ES-I3 (cell line): ENCODE data around the gene ARID4B.
A peak's percentile ranks its signal among the peaks of the same experiment; 100 is the strongest.

Source experiments
- H3K36me3 ChIP-seq: 2 replicates; pipeline ENCODE4 v1.6.1; 2013; ENCODE audit warnings: mild to moderate bottlenecking, low read length, control low read depth, moderate library complexity; ENCODE audit not compliant: insufficient read depth
- H3K4me1 ChIP-seq: 2 replicates; pipeline ENCODE4 v1.6.1; 2013; ENCODE audit warnings: mild to moderate bottlenecking, control low read depth, low read length; ENCODE audit not compliant: insufficient read depth
- H3K9ac ChIP-seq: 2 replicates; pipeline ENCODE4 v1.6.1; 2013; ENCODE audit warnings: low read depth, mild to moderate bottlenecking, low read length, moderate library complexity
- H3K9me3 ChIP-seq: 2 replicates; pipeline ENCODE4 v1.6.1; 2013; ENCODE audit warnings: mild to moderate bottlenecking, low read length, moderate library complexity; ENCODE audit not compliant: control insufficient read depth, insufficient read depth

ARID4B gene

DNA sequence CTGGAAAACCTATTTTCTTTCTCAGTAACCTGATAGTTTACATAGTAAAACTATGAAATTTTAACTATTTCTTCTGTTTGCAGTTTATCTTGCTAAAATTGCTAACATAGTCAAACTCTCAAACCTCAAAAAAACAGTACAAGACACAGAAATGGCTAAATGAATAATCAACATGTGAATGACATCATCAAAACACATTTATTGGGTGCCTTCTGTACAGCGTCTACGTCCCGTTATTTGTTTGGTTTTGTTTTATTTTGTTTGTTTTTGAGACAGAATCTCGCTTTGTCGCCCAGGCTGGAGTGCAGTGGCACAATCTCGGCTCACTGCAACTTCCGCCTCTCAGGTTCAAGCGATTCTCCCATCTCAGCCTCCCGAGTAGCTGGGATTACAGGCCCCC, 178.2 kb downstream of the ARID4B start:
- no peaks in the 10 kb centered on the region for H3K4me1 ChIP-seq
- peaks cover 24% of the 10 kb centered on the region for H3K36me3 ChIP-seq
- H3K9me3 ChIP-seq, result no peaks in the 10 kb centered on the region
- no peak overlapping the region for H3K9ac ChIP-seq

DNA sequence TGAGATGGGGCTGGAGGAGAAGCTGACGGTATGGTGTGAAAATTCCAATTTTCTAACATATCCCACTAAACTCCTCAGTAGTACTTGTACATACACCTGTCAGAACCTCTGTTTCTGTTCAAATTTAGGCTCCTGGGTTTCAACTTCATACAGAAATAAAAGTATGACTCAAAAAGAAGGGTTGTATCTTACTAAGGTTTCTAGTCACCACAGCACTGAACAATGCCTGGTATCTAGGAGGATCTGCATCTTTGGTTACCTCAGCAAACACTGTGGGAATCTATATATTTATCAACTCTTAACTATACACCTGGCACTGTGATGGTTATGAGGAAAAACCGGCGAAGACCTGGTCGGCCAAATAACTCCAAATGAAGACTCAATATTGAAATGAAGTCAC, 180.7 kb downstream of the ARID4B start:
- Histone ChIP-seq H3K4me1 (no peaks in the 10 kb centered on the region), H3K9ac (no peak overlapping the region), H3K36me3 (peaks cover 24% of the 10 kb centered on the region), H3K9me3 (no peaks in the 10 kb centered on the region)

DNA sequence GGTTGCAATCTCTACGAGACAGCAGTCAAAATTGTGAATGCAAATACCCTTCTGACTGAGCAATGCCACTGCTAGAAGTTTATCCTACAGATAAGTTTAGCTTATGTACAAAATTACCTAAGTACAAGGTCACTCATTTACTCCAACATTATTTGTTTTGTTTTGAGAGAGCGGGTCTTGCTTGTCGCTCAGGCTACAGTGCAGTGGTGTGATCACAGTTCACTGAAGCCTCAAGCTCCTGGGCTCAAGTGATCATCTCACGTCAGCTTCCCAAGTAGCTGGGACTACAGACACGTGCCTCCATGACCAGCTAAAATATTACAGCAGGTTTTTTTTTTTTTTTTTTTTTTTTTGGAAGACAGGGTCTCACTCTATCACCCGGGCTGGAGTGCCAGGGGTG, 182.3 kb downstream of the ARID4B start:
- H3K4me1 ChIP-seq, result no peaks in the 10 kb centered on the region
- no peak overlapping the region for H3K9ac ChIP-seq
- no peaks in the 10 kb centered on the region for H3K9me3 ChIP-seq
- H3K36me3 ChIP-seq, result peaks cover 18% of the 10 kb centered on the region

DNA sequence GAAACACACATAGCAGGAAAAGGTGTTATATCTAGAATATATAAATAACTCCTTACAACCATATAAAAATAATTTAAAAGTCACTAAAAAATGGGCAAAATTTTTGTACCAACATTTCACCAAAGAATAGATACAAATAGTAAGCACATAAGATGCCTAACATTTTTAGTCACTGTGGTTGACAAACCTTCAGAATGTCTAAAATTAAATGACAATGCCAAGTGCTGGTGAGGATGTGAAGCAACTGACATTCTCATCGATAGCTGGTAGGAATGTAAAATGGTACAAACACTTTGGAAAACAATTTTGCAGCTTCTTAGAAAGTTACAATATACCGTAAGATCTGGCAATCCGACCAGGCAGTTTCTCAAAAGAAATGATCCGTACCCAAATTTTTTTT, 185.0 kb downstream of the ARID4B start:
- H3K4me1 ChIP-seq, result no peaks in the 10 kb centered on the region
- no peak overlapping the region for H3K9ac ChIP-seq
- no peaks in the 10 kb centered on the region for H3K9me3 ChIP-seq
- H3K36me3 ChIP-seq, result peaks cover 14% of the 10 kb centered on the region

DNA sequence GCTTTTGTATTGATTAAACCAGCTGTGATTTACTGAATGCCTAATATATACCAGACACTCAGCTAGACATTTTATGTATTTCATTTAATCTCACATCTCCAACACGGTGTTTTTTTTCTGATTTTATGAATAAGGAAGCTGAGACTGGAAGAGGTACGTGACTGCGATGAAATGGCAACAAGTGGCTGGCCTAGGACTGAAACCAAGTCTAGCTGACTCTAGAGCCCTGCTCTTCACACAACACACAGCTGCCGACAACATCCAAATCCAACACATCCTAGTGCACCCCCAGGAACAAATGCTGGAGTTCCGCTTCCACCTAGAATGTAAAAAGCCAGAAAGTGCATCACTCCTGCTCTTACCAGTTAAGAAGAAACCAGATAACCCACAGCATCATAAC, 188.7 kb downstream of the ARID4B start:
- no peak overlapping the region for H3K9ac ChIP-seq
- H3K36me3 ChIP-seq, result peaks cover 22% of the 10 kb centered on the region
- no peaks in the 10 kb centered on the region for H3K4me1 ChIP-seq
- H3K9me3 ChIP-seq, result no peaks in the 10 kb centered on the region

DNA sequence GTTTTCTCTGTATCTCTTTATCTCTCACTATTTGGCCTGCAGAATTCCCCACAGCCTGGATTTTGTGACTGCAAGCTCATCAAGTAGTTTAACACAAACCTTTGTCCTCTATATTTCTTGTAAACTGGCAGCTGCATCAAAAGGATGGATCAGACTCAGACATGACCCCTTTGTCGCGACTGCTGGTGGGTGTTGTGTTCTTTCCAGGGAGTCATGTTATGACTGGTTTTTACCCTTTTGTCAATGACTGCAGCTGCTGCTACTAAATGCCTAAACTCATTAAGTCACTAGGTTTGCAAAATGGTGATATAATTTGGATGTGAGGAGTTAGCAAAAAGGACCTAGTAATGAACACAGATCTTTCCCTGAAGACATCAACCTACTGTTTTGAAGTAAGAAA, 189.2 kb downstream of the ARID4B start:
- Histone ChIP-seq H3K9me3 (no peaks in the 10 kb centered on the region), H3K36me3 (peaks cover 22% of the 10 kb centered on the region), H3K9ac (no peak overlapping the region), H3K4me1 (no peaks in the 10 kb centered on the region)

DNA sequence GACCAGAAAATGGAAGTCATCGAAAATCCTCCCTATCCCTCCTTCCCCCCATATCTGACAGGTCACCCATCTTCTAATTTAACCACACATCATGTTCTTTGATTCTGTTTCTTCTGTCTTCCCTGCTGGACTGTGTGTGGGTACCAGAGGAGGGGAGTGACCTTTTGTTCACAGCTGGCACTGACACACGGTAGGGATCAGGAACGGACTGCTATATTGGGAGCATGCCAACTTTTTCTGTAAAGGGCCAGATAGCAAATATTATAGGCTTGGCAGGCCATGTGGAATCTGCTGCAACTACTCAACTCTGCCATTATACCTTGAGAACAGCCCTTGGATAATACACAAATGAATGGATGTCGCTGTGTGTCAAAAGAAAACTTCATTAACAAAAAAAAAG, 191.9 kb downstream of the ARID4B start:
- Histone ChIP-seq H3K4me1 (no peaks in the 10 kb centered on the region), H3K36me3 (peaks cover 18% of the 10 kb centered on the region), H3K9ac (no peak overlapping the region), H3K9me3 (no peaks in the 10 kb centered on the region)

DNA sequence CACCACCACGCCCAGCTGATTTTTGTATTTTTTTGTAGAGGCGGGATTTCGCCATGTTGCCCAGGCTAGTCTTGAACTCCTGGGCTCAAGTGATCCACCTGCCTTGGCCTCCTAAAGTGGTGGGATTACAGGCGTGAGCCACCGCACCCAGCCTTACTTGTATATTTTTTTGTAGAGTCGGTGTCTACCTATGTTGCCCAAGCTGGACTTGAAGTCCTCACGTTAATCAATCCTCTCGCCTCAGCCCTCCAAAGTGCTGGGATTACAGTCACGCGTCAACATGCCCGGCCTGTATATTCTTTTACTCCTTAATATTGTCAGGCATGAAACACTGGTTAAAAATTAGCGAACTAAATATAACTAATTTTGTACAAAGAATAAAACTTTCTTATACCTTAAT, 193.8 kb downstream of the ARID4B start:
- Histone ChIP-seq H3K9ac (no peak overlapping the region), H3K36me3 (peaks cover 18% of the 10 kb centered on the region), H3K4me1 (peaks cover 4% of the 10 kb centered on the region; the same call in 1 of the 2 replicates), H3K9me3 (no peaks in the 10 kb centered on the region)

DNA sequence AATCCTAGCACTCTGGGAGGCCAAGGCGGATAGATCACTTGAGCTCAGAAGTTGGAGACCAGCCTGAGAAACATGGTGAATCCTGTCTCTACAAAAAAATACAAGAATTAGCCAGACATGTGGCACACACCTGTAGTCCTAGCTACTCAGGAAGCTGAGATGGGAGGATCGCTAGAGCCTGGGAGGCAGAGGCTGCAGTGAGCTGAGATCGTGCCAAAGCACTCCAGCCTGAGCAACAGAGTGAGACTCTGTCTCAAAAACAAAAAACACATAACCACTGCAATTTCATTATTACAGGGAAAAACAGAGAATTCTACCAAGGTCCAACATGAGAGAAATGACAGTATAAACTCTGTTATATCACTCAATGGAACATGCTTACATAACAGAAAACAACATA, 194.9 kb downstream of the ARID4B start:
- Histone ChIP-seq H3K9me3 (no peaks in the 10 kb centered on the region), H3K4me1 (peaks cover 4% of the 10 kb centered on the region; the same call in 1 of the 2 replicates), H3K9ac (no peak overlapping the region), H3K36me3 (peaks cover 18% of the 10 kb centered on the region)

DNA sequence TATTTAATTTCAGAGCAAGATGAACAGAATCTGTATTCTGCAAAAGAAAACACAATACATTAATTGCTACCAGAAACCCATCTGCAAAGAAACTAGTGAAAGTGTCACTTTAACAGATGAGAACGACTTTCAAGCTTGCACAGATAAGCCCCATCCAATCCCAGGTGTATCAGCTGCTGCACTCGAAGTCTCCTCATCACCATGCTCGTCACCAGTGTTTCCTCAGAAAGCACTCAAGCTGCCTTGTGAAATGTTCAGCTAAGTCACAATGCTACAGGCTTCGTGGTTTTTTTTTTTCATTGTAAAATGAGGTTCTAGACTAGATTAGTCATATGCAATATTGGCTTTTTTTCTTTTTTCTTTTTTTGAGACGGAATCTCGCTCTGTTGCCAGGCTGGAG, 196.0 kb downstream of the ARID4B start:
- no peak overlapping the region for H3K9ac ChIP-seq
- no peaks in the 10 kb centered on the region for H3K9me3 ChIP-seq
- H3K4me1 ChIP-seq, result peaks cover 4% of the 10 kb centered on the region; the same call in 1 of the 2 replicates
- peaks cover 9% of the 10 kb centered on the region for H3K36me3 ChIP-seq

DNA sequence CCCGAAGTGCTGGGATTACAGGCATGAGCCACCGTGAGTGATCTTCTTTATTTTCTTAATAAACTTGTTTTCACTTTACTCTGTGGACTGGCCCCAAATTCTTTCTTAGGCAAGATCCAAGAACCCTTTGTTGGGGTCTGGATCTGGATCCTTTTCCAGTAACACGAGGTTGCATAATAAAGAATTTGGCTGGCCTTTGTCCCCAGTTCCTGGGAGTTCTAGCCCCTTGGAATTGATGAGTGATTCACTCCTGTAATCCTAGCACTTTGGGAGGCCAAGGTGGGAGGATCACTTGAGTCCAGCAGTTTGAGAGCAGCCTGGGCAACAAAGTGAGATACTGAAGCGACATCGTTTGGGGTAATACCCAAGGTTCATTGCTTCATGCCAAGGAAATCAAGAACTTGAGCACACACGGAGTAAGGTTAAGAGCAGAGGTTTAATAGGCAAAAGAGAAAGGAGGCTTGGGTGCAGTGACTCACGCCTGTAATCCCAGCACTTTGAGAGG, 197.2 kb downstream of the ARID4B start:
- Histone ChIP-seq H3K4me1 (peaks cover 4% of the 10 kb centered on the region; the same call in 1 of the 2 replicates), H3K9me3 (no peaks in the 10 kb centered on the region), H3K36me3 (peaks cover 6% of the 10 kb centered on the region), H3K9ac (no peak overlapping the region)

DNA sequence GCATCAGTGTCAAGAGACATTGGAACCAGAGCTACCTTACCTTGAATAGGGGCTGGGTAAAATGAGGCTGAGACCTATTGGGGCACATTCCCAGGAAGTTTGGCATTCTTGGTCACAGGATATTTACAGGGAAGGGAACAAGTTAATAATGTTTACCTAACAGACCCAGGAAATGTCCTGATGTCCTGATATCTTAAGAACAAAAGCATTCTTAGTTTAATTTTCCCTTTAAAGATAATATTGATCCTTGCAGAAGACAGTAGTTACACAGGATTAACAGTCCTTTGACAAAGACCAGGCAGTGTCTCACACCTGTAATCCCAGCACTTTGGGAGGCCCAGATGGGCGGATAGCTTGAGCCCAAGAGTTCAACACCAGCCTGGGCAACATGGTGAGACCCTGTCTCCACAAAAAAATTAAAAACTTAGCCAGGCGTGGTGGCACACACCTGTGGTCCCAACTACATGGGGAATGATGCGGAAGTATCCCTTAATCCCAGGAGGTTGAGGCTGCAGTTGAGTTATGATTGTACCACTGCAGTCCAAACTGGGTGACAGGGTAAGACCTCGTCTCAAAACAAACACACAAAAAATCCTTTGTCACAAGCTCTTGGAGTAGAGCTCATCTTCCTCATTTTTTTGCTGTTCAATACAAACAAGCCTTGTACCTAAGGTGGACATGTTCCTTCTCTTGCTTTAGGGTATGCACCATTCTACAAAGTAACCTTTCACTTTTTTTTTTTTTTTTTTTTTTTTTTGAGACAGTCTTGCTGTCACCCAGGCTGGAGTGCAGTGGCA, 198.0 kb downstream of the ARID4B start:
- Histone ChIP-seq H3K36me3 (no peaks in the 10 kb centered on the region), H3K9ac (no peak overlapping the region), H3K4me1 (peaks cover 4% of the 10 kb centered on the region; the same call in 1 of the 2 replicates), H3K9me3 (no peaks in the 10 kb centered on the region)

DNA sequence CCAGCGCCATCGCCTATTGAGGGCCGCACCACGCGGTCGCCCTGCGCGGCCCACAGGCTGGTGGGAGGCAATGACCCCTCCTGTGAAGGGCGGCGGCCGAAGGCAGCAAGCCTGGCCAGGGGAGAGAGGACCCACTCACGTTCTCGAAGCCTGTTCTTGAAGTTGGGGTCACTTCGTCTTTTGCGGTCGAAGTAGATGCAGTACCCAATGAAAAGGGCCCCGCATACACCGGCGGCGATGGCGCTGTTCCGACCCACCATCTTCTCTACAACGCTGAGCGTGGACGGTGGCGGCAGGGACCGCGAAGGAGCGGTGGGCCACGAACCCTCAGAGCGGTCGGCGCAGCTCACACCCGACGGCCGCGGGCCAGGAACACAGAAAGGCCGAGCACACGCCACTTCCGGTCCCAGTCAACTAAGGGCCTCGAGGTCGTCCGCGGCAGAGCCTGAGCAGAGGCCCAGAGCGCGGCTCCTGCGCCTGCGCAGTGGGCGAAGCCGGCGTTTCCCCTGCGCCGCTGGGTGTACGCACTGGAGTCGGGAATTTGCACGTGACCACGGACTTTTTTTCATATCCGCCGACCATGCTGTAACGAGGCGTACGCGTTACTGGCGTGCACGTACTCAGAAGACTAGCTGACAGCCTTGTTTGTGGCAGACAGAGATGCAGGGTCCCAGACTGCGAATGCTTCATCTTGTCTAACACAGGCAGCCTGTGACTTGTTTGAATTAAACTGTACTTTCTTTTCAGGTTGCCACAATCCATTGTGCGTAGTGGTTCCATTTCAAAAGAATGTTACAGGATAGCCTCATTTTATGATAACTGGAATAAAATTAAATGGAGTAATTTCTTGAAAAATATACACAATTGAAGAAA, 199.3 kb downstream of the ARID4B start, which contains the start of gene TOMM20:
Gene TOMM20, minus strand, starts transcription at position 382 of the 873 bp plus-strand sequence. Its CDS starts 122 bp downstream, at position 260.
- Histone ChIP-seq H3K36me3 (peaks cover 6% of the 10 kb centered on the region; the same call in 1 of the 2 replicates), H3K4me1 (peaks cover 7% of the 10 kb centered on the region), H3K9ac (peak within 1 kb of the TSS; percentile 65), H3K9me3 (no peaks in the 10 kb centered on the region)

DNA sequence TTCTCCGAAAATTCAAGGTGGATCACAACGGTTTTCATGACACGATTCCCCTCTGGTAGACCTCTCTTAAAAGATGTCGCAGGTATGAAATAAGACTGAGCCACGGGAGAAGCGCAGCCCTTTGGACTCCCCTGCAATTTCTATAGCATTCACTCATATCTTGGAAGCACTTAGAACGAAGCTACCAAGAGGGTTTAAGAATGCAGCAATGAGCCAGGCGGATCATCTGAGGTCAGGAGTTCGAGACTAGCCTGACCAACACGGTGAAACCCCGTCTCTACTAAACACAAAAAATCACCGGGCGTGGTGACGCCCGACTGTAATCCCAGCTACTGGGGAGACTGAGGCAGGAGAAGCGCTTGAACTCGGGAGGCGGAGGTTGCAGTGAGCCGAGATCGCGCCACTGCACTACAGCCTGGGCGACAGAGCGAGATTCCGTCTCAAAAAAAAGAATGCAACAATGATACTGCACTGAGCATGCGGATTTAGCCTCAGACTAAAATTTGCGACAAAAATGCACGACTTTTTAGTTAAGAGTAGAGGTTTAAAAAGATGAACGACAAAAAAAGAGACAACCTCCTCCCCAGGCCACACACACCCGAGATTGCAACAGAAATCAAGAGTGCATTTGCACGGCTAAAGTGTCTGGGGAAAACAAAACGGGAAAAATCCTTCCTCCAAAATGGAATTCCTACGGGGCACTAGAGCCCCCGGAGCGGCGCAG, 200.1 kb downstream of the ARID4B start:
- H3K4me1 ChIP-seq, result peaks cover 7% of the 10 kb centered on the region
- H3K9me3 ChIP-seq, result no peaks in the 10 kb centered on the region
- H3K9ac ChIP-seq, result peak overlapping the region; percentile 65
- peaks cover 10% of the 10 kb centered on the region; the same call in 1 of the 2 replicates for H3K36me3 ChIP-seq
